Vagina (tissue), 2 donors: Measurements from ENCODE around the gene MBD3L5.

ENCODE experiments used
- POLR2A ChIP-seq, 2 donors: fragments of 450-650 bp; IDR thresholded peaks; one replicate each; pipeline ENCODE4 v1.6.1; 2017; ENCODE audit warnings: antibody characterized with exemption in 2 of 2, mild to moderate bottlenecking in 2 of 2, moderate library complexity in 2 of 2
- TF ChIP-seq, protein P1 (sequence below), 3 experiments: fragments of 450-650 bp in 2 of 3; fragments of 200-600 bp in 1 of 3; sonication (generic) in 1 of 3; IDR thresholded peaks; one replicate each; pipeline ENCODE4 v1.5.1; 2017 to 2019; ENCODE audit warnings: antibody characterized with exemption in 3 of 3, mild to moderate bottlenecking in 2 of 3, moderate library complexity in 2 of 3

DNA sequence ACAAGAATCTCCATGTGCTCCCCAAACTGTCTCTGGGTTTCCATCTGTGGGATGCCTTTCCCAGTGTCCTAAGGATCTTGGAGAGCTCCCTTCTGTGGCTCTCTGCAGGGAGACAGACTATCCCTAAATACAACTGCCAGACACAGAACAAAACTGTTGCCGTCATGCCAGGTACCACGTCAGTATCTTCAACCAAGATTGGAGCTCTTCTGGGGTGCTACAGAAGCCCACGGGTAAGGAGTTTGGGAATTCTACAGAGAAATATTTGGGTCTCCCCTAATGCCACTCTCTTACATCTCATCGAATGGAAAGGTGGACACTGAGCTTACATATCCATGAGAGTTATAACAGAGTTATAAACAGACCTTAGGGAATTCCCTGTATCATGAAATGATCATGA lies 33.0 kb downstream of the MBD3L5 start:
- TF ChIP-seq POLR2A (IDR thresholded peaks at IDR 0.05), result no peak
- TF ChIP-seq, protein P1, sequence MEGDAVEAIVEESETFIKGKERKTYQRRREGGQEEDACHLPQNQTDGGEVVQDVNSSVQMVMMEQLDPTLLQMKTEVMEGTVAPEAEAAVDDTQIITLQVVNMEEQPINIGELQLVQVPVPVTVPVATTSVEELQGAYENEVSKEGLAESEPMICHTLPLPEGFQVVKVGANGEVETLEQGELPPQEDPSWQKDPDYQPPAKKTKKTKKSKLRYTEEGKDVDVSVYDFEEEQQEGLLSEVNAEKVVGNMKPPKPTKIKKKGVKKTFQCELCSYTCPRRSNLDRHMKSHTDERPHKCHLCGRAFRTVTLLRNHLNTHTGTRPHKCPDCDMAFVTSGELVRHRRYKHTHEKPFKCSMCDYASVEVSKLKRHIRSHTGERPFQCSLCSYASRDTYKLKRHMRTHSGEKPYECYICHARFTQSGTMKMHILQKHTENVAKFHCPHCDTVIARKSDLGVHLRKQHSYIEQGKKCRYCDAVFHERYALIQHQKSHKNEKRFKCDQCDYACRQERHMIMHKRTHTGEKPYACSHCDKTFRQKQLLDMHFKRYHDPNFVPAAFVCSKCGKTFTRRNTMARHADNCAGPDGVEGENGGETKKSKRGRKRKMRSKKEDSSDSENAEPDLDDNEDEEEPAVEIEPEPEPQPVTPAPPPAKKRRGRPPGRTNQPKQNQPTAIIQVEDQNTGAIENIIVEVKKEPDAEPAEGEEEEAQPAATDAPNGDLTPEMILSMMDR (IDR thresholded peaks at IDR 0.05), result no peak
